Measurements from ENCODE around the gene RAMP1. TPM values are rescaled to one million over a fixed set of nuclear protein-coding genes. Genes with fewer than 3 reads are reported as not detected.

Gene RAMP1
- total and polyA plus RNA-seq, 2 donors (not counting 1 experiment from before 2014, with no cell fraction given) = 15.7 TPM; not detected in 1

DNA sequence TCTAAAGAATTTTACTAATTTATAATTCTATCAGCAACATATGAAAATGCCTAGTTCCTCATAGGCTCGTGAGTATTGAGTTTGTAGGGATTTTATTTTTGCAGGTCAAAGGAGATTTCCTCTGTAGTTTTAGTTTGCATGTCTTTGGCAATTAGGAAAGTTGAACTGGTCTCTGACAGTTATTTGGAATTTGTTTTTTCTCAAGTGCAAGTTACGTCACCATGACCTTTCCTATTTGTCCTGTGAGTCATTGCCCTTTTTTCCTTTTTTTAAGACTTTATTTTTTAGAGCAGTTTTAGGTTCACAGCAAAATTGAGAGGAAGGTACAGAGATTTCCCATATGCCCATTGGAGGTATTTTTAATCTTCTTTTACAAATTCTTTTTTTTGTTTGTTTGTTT lies 29.0 kb downstream of the RAMP1 start:
- H3K4me1 ChIP-seq (ENCODE audit: control insufficient read depth in 2 of 2, insufficient read depth in 2 of 2, low read length in 2 of 2) = peaks cover 3 to 5% of the 10 kb centered on the region in 2 donors
- no peak overlapping the region for H3K4me3 ChIP-seq (ENCODE audit: control extremely low read depth in 1 of 5, extremely low read depth in 1 of 5, insufficient read depth in 1 of 5, low read depth in 2 of 5, low read length in 4 of 5)
- H4K20me1 ChIP-seq (ENCODE audit: control insufficient read depth, insufficient read depth, low read length, poor library complexity, severe bottlenecking) = no peaks in the 10 kb centered on the region
- Mint-ChIP-seq H3K4me1 (peaks cover 20% of the 10 kb centered on the region), H3K27me3 (no peaks in the 10 kb centered on the region), H3K4me3 (no peak overlapping the region), H3K27ac (no peak overlapping the region), H3K9me3 (ENCODE audit: insufficient read depth) (no peaks in the 10 kb centered on the region)
- H3K4me2 ChIP-seq (replicated peaks; ENCODE audit: low read depth, low read length, poor library complexity, severe bottlenecking) = no peak overlapping the region
- WGBS (ENCODE audit: insufficient coverage) = no CpG with 5 or more reads among the region's 2 CpGs
- H3K36me3 ChIP-seq (replicated peaks in 1 of 2; ENCODE audit: control extremely low read depth in 1 of 2, control insufficient read depth in 1 of 2, extremely low read depth in 1 of 2, insufficient read depth in 2 of 2, low read length in 1 of 2) = no peaks in the 10 kb centered on the region
- ATAC-seq (ENCODE audit: low read depth) (no peak), DNase-seq (no peak)
- no peaks in the 10 kb centered on the region for H3K9me3 ChIP-seq (ENCODE audit: control extremely low read depth in 1 of 3, control insufficient read depth in 2 of 3, insufficient read depth in 1 of 3, low read length in 2 of 3)
- no peaks in the 10 kb centered on the region for H3K79me2 ChIP-seq (ENCODE audit: control insufficient read depth, insufficient read depth, low read length)
- ChIA-PET CTCF (interaction anchor here (1.2 kb wide), 1 partner anchor 35 kb away, joined by 3 read pairs; no protein-coding TSS in a partner anchor), POLR2A (no interaction called here)
- H3K27ac ChIP-seq (ENCODE audit: low read length in 2 of 2) = no peak overlapping the region
- H2AFZ ChIP-seq (ENCODE audit: insufficient read depth, low read depth, low read length, poor library complexity, severe bottlenecking) = no peak overlapping the region
- intact Hi-C loops (cut with micrococcal nuclease) = no loop called here
- no peaks in the 10 kb centered on the region for H3K27me3 ChIP-seq (replicated peaks in 1 of 4; ENCODE audit: control extremely low read depth in 1 of 4, control insufficient read depth in 3 of 4, insufficient read depth in 4 of 4, low read length in 3 of 4)
- TF ChIP-seq EZH2 (IDR thresholded peaks at IDR 0.05; ENCODE audit: borderline replicate concordance, insufficient read depth, low read depth, low read length, poor library complexity, severe bottlenecking) = no peak
- H3K9ac ChIP-seq (ENCODE audit: low read length) = no peak overlapping the region

DNA sequence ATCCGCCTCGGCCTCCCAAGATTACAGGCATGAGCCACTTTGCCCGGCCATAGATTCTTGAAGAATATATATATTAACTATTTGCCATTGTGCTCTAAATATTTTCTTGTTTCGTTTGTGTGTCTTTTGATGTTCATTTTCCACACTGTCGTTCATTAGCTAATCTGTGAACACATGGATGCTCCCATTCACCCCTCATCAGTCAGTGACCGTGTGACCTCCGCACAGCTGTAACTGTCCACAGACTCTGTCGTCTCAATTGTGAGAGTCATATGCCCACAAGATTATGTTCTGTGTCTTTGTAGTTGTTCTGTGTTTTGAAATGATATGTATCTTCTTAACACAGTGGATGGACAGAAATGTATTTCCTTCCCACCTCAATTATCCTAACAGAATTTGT lies 29.6 kb downstream of the RAMP1 start:
- ChIA-PET CTCF (interaction anchor here (1.2 kb wide), 1 partner anchor 34 kb away, joined by 3 read pairs; no protein-coding TSS in a partner anchor), POLR2A (interaction anchor here (0.6 kb wide), 1 partner anchor 59 kb away, joined by 3 read pairs; no protein-coding TSS in a partner anchor)
- ATAC-seq (ENCODE audit: low read depth) (no peak), DNase-seq (no peak)
- H3K27me3 Mint-ChIP-seq = no peaks in the 10 kb centered on the region
- Histone ChIP-seq H2AFZ (ENCODE audit: insufficient read depth, low read depth, low read length, poor library complexity, severe bottlenecking) (no peak overlapping the region), H3K27me3 (replicated peaks in 1 of 4; ENCODE audit: control extremely low read depth in 1 of 4, control insufficient read depth in 3 of 4, insufficient read depth in 4 of 4, low read length in 3 of 4) (no peaks in the 10 kb centered on the region), H4K20me1 (ENCODE audit: control insufficient read depth, insufficient read depth, low read length, poor library complexity, severe bottlenecking) (no peaks in the 10 kb centered on the region), H3K4me1 (ENCODE audit: control insufficient read depth in 2 of 2, insufficient read depth in 2 of 2, low read length in 2 of 2) (peaks cover 5 to 6% of the 10 kb centered on the region in 2 donors), H3K9me3 (ENCODE audit: control extremely low read depth in 1 of 3, control insufficient read depth in 2 of 3, insufficient read depth in 1 of 3, low read length in 2 of 3) (no peaks in the 10 kb centered on the region), H3K27ac (ENCODE audit: low read length in 2 of 2) (no peak overlapping the region), H3K4me2 (replicated peaks; ENCODE audit: low read depth, low read length, poor library complexity, severe bottlenecking) (no peak overlapping the region), H3K79me2 (ENCODE audit: control insufficient read depth, insufficient read depth, low read length) (no peaks in the 10 kb centered on the region), H3K36me3 (replicated peaks in 1 of 2; ENCODE audit: control extremely low read depth in 1 of 2, control insufficient read depth in 1 of 2, extremely low read depth in 1 of 2, insufficient read depth in 2 of 2, low read length in 1 of 2) (no peaks in the 10 kb centered on the region), H3K9ac (ENCODE audit: low read length) (no peak overlapping the region), H3K4me3 (ENCODE audit: control extremely low read depth in 1 of 5, extremely low read depth in 1 of 5, insufficient read depth in 1 of 5, low read depth in 2 of 5, low read length in 4 of 5) (no peak overlapping the region)
- intact Hi-C loops (cut with micrococcal nuclease) = no loop called here
- no peaks in the 10 kb centered on the region for H3K9me3 Mint-ChIP-seq (ENCODE audit: insufficient read depth)
- H3K4me1 Mint-ChIP-seq = peaks cover 23% of the 10 kb centered on the region
- H3K27ac Mint-ChIP-seq = no peak overlapping the region
- no peak for TF ChIP-seq EZH2 (IDR thresholded peaks at IDR 0.05; ENCODE audit: borderline replicate concordance, insufficient read depth, low read depth, low read length, poor library complexity, severe bottlenecking)
- TF ChIP-seq, protein P1, sequence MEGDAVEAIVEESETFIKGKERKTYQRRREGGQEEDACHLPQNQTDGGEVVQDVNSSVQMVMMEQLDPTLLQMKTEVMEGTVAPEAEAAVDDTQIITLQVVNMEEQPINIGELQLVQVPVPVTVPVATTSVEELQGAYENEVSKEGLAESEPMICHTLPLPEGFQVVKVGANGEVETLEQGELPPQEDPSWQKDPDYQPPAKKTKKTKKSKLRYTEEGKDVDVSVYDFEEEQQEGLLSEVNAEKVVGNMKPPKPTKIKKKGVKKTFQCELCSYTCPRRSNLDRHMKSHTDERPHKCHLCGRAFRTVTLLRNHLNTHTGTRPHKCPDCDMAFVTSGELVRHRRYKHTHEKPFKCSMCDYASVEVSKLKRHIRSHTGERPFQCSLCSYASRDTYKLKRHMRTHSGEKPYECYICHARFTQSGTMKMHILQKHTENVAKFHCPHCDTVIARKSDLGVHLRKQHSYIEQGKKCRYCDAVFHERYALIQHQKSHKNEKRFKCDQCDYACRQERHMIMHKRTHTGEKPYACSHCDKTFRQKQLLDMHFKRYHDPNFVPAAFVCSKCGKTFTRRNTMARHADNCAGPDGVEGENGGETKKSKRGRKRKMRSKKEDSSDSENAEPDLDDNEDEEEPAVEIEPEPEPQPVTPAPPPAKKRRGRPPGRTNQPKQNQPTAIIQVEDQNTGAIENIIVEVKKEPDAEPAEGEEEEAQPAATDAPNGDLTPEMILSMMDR (IDR thresholded peaks at IDR 0.05) = no peak
- H3K4me3 Mint-ChIP-seq = no peak overlapping the region
- WGBS (ENCODE audit: insufficient coverage) = no CpG with 5 or more reads among the region's 8 CpGs

Data from B cell (primary cell).